Brain microvascular endothelial cell (primary cell): ENCODE data around the gene RNF169.

Experiments
- DNase-seq: peaks from one replicate; pipeline ENCODE4 v3.0.0-alpha.2; 2020
- H3K27ac ChIP-seq: fragments of 250-450 bp; sonication (Bioruptor Pico); 2 replicates; pipeline ENCODE4 v1.5.1; 2020; ENCODE audit warnings: mild to moderate bottlenecking, moderate library complexity
- H3K27me3 ChIP-seq: fragments of 250-450 bp; sonication (Bioruptor Pico); replicated peaks from 2 replicates; pipeline ENCODE4 v1.5.1; 2020; ENCODE audit warnings: mild to moderate bottlenecking
- H3K36me3 ChIP-seq: fragments of 250-450 bp; sonication (Bioruptor Pico); replicated peaks from 2 replicates; pipeline ENCODE4 v1.5.1; 2020; ENCODE audit warnings: mild to moderate bottlenecking
- H3K4me3 ChIP-seq: 2 replicates; pipeline ENCODE4 v1.5.1; 2011; ENCODE audit warnings: low read depth, mild to moderate bottlenecking, control low read depth, low read length, moderate library complexity
- in situ Hi-C: cut with HindIII; loops from 2 replicates; pipeline ENCODE4 v1.10.0; 2017; ENCODE audit warnings: low sequenced_read_pairs, low pct_ligation_motif_present
- TF ChIP-seq, protein P1 (sequence below): IDR thresholded peaks from 2 replicates; pipeline ENCODE4 v1.5.1; 2011; ENCODE audit warnings: low read depth, mild to moderate bottlenecking, moderate library complexity, low read length, control low read depth, inconsistent platforms; ENCODE audit errors: missing control alignments

The RNF169 gene

DNA sequence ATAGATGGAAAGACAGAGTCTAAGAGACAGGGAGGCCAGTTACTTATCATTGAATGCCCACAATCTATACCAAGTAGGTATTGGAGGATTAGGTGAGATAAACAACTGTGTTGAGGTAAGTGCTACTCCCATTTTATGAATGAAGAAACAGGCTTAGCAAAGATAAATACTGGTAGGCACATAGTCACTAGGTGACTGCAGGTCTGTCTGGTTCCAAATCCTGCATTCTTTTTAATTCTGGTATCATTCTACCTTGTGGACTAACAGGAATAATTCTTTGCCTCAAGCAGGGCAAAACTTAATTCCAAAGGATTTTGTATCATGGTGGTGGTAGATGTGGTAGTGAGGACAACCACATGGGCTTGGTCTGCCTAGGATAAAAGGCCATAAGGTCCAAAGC is 28.4 kb downstream of the RNF169 start:
- no peak overlapping the region for H3K27ac ChIP-seq
- H3K4me3 ChIP-seq = no peak overlapping the region
- TF ChIP-seq, protein P1, sequence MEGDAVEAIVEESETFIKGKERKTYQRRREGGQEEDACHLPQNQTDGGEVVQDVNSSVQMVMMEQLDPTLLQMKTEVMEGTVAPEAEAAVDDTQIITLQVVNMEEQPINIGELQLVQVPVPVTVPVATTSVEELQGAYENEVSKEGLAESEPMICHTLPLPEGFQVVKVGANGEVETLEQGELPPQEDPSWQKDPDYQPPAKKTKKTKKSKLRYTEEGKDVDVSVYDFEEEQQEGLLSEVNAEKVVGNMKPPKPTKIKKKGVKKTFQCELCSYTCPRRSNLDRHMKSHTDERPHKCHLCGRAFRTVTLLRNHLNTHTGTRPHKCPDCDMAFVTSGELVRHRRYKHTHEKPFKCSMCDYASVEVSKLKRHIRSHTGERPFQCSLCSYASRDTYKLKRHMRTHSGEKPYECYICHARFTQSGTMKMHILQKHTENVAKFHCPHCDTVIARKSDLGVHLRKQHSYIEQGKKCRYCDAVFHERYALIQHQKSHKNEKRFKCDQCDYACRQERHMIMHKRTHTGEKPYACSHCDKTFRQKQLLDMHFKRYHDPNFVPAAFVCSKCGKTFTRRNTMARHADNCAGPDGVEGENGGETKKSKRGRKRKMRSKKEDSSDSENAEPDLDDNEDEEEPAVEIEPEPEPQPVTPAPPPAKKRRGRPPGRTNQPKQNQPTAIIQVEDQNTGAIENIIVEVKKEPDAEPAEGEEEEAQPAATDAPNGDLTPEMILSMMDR = no peak
- H3K27me3 ChIP-seq = no peaks in the 10 kb centered on the region
- in situ Hi-C loops = no loop called here
- DNase-seq = no peak
- H3K36me3 ChIP-seq = no peaks in the 10 kb centered on the region

DNA sequence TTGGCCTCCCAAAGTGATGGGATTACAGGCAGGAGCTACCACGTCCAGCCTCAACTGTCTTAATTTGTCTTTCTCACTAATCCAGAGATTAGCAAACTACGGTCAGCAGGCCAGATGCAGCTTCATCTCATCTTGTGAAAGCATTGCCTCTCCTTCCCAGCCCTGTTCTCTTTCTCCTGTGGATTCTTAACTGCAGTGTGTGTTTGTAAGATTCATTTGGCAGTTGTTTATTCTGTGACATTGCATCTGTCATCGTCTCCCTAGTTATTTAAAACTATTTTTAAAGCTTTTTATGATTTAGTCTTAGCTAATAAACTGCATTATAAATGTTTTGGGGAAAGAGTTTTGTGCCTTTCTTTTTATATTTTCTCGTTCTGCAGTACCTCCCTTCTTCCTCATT is 29.2 kb downstream of the RNF169 start:
- in situ Hi-C loops = no loop called here
- H3K27me3 ChIP-seq = no peaks in the 10 kb centered on the region
- no peak overlapping the region for H3K4me3 ChIP-seq
- TF ChIP-seq, protein P1 = no peak
- H3K27ac ChIP-seq = no peak overlapping the region
- no peaks in the 10 kb centered on the region for H3K36me3 ChIP-seq
- DNase-seq = no peak

DNA sequence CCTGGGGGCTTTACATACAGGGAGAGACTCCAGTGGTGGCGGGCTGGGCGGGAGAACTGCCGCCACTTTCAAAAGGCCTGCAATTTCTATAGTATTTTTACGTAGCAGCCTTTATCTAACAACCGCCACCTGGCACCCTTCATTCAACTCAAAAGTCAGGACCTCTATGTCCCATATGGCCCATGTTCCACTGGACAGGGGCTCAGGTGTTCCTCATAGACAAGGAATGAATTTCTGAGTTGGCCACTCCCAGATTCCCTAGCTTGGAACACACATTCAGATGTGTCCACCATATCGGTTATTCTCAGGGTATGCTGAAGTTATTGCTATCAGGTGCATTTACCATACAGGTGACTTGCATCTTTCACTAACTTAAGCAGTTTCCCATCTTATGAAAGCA is 29.9 kb downstream of the RNF169 start:
- TF ChIP-seq, protein P1 = no peak
- in situ Hi-C loops = no loop called here
- Histone ChIP-seq H3K27me3 (no peaks in the 10 kb centered on the region), H3K4me3 (no peak overlapping the region), H3K27ac (no peak overlapping the region), H3K36me3 (no peaks in the 10 kb centered on the region)
- no peak for DNase-seq

DNA sequence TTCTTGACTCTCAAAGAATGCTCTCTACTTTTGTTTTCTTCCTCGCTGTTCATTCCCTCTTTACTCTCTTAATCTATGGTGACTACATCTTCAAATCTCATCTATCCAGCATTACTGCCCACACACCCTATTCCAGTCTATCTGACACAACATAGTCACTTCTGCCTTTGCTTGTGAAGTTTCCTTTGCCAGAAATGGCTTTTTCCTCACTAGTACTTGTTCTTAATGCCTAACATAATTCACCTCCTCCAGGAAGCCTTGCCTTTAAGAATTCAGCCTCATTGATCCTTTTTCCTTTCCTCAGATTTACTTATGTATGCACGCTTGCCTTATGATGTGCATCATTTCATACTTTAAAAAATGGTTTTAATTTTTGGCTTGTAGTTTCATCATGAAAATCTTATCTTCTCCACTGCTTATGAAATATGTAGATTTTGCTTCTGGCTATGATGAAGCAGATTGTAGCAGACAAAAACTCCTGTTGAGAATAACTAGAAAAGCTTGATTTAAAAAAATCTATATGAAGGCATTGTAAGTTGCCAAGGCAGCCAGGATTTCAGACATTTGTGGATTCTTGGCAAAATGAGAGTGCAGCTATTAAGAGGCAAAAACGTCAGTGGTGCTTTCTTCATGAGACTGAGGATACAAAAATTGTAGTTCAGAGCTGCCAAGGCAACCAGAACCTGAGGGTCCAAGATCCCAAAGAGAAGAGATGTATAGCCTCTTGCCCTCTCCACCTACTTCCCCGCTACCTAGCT is 31.8 kb downstream of the RNF169 start:
- DNase-seq = no peak
- Histone ChIP-seq H3K36me3 (no peaks in the 10 kb centered on the region), H3K27me3 (no peaks in the 10 kb centered on the region), H3K4me3 (no peak overlapping the region), H3K27ac (no peak overlapping the region)
- TF ChIP-seq, protein P1 = no peak
- in situ Hi-C loops = no loop called here

DNA sequence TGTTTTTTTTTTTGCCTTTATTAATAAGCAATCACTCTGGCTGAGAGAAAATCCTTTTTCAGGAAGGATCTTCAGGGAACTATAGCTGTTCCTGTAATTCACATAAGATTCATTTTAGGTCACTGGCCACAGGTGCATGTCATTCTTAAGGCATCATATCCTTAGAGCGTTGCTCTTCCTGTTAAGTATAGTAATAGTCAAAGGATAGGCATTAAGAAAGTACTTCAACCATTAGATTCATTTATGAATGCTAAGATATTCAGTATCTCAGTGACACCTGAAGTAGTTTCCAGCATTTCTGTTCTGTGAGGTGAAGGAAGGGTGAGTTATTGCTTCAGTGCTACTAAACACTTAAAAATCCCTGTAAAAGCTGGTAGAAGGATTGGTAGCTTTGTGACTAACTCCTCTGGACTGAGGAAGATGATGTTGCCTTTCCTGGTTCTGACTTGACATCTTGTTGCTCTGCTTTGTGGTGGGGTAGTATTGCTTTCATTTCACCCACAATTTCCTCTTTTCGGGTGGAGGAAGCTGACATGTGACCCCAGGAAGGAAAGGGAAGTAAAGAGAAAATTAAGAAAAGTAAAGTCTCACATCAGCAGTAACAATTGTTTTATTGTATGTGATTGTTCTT is 34.7 kb downstream of the RNF169 start:
- H3K27ac ChIP-seq = peak overlapping the region; percentile 6
- peak; percentile 54 for DNase-seq
- no peaks in the 10 kb centered on the region for H3K36me3 ChIP-seq
- no peak overlapping the region for H3K4me3 ChIP-seq
- no peaks in the 10 kb centered on the region for H3K27me3 ChIP-seq
- TF ChIP-seq, protein P1 = no peak
- in situ Hi-C loops = no loop called here
